ENCODE measurements around the gene MARF1.

DNA sequence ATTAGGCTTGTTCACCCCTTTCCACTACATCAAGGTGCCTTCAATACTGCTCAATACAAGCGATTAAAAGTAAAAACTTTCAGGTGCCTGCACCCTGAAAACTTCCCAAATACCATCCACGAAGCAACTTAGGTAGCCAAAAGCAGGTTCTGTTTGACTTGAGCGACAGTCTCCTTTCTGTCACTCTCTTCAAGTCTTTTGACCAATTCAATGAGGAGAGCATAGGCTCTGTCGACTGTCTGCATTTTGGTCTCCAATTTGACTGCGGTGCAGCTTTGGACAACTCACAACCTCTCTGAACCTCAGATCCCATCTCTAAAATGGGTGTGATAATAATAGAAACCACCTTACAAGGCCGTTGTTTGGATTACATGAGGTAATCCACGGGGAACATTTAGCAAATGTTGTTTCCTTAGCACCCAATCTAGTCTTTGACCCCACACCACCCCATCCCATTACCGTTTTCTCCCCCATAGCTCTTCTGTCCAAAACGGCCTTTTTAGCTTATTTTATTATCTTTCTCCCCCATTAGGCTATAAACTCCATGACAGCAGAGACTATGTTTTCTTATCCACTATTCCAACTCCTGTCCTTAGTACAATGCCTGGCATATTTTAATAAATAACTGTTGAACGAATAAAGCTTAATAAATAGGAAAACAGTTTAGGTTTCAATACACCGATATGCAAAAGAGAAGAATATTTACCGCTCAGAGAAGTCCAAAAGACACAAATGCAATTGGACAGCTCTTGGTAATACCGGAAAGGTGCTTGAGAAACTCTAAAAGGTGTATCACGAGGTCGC lies 999 bp downstream of the MARF1 start:
- TF ChIP-seq, protein P1, sequence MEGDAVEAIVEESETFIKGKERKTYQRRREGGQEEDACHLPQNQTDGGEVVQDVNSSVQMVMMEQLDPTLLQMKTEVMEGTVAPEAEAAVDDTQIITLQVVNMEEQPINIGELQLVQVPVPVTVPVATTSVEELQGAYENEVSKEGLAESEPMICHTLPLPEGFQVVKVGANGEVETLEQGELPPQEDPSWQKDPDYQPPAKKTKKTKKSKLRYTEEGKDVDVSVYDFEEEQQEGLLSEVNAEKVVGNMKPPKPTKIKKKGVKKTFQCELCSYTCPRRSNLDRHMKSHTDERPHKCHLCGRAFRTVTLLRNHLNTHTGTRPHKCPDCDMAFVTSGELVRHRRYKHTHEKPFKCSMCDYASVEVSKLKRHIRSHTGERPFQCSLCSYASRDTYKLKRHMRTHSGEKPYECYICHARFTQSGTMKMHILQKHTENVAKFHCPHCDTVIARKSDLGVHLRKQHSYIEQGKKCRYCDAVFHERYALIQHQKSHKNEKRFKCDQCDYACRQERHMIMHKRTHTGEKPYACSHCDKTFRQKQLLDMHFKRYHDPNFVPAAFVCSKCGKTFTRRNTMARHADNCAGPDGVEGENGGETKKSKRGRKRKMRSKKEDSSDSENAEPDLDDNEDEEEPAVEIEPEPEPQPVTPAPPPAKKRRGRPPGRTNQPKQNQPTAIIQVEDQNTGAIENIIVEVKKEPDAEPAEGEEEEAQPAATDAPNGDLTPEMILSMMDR (IDR thresholded peaks at IDR 0.05): no peak
- TF ChIP-seq POLR2A (IDR thresholded peaks at IDR 0.05): no peak
